NCI-H82 treated with DMSO at 0.1 percent for 48 hours (cell line): ENCODE measurements around the gene RAB12.
"Not testable (repeated sequence)": the region's sequence is repeated elsewhere in the genome, so short reads cannot be mapped to it uniquely, and the experiment has no call there.

Experiments used
- DNase-seq: peaks from one replicate; lab custom pipeline; 2025; ENCODE audit not compliant: unreplicated experiment; lab: John Stamatoyannopoulos, UW

The RAB12 gene, protein sequence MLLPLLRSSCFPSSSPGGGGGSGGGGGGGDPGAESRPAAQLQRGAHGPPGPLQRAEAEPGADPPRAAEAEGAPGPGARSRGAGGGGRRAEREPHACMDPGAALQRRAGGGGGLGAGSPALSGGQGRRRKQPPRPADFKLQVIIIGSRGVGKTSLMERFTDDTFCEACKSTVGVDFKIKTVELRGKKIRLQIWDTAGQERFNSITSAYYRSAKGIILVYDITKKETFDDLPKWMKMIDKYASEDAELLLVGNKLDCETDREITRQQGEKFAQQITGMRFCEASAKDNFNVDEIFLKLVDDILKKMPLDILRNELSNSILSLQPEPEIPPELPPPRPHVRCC

DNA sequence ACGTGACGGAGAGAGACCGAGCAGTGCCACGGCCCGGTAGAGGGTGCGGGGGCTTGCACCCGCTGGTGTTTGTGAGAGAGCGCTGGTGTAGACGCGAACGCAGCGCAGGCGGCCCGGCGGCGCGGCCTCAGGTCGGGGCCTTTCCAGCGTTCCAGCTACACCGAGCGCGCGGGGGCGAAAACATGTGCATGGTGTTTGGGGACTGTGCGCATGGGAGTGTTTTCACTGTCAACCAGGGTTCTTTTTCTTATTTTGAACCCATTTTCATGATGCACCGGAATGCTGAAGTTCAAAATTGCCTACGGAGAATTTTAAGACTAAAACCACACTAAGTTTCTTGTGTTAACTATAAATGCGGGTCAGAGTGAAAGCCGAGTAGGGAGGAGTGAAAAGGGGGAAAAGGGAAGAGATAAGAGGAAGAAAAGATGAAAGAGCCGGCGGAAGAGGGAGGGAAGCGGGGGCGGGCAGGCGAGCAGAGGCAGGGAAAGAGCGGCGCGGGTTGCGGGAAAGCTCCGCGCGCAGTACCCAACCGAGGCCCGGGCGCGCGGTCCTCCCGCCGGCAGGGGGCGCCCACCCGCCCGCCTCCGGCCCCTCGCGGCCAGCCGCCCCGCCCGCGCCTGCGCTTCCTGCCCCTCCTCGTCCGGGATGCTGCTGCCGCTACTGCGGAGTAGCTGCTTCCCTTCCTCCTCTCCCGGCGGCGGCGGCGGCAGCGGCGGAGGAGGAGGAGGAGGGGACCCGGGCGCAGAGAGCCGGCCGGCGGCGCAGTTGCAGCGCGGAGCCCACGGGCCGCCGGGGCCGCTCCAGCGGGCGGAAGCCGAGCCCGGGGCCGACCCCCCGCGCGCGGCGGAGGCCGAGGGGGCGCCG lies at the start of gene RAB12:
RAB12 (plus strand) TSS at position 643 of the 864 bp plus-strand sequence; CDS start at position 646, 3 bp downstream.
- peak; percentile 37 for DNase-seq

DNA sequence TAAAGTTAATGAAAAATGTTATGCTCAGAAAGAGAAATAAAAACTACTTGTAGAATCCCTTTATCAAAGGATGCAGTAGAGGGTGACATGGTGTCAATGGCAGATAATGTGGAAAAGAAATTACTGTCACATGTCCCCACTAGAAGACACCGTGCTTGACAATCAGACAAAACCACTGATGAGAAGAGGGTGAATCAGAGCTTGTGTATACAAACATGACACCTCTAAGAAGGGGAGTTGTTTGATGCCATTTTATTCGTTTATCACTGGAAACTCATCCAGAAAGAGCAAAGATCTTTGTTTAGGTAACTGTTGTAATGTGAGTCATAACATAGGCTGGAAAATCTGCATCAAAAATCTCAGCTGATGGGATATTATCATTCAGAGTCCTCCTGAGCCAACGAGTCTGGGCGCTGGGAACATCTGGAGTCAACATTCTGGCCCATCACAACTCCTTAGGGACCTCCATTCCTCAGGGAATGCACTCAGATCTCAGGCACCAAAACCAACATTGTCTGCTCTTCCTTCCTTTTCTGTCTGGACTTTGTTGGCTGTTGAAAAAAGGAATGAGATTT lies 49.5 kb upstream of the RAB12 start:
- no peak for DNase-seq

DNA sequence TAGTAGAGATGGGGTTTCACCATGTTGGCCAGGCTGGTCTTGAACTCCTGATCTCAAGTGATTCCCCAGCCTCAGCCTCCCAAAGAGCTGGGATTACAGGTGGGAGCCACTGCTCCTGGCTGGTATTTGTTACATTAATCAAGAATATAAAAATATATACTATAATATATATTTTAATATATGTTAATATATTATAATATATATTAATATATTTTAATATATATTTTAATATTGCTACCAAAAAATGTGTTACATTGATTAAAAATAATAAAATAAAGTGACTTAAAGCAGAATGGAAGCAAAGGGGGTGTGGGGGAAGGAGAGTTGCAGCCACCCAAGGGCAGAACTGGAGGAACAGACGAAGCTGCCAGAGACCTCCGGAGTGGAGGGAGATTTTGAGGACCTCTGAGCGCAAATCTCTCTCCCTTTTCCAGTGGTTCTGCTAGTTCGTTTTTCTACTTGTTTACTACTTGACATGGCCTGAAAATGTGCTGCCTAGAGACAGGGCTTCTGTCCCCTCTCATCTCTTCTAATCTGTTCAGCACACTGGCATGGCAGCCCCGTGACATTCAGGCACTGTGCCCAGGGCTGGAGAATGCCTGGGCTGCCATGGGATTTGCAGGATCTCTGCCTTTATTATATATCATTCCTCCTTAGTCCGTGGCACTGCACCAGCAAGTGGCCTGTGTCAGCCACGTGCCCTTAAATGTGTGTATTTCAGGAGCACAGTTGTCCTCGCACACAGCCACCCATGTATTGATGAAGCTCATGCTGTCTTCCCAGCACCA lies 47.9 kb upstream of the RAB12 start:
- DNase-seq = no peak

DNA sequence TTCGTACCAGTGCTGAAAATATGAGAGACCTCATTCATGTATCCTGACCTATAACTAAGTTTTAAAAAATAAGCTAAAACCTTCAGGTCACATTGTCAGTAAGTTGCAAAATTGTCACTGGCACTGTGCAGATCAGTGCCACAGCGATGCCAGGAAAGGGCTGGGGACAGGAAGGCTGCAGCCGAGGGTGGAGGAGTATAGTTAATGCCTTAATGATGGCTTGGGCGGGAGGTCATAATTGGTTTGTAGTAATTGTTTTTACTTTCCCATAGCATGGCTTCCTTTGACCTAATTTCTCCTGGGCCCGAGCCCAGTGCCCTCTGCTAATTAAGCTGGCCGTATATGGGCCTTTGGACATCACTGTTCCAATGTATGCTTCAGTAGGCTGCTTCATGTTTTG lies 47.2 kb upstream of the RAB12 start:
- no peak for DNase-seq

DNA sequence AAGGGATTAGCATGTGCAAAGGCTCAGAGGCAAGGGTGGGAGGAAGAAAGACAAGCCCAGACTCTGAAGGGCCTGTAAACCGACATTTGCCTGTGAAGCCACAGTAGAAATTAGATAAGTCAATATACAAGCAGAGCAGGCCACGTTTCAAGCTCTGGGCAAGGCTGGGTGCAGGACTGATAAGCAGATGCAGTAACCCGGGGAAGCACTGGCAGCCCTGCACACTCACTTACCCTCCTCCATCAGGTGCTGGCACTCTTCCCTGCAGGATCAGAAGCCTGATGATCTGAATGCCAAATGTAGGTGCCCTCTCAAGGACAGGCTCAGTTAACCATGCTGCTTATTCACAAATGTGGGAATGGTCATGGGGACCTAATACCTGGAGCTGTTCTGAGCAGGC lies 46.3 kb upstream of the RAB12 start:
- no peak for DNase-seq

DNA sequence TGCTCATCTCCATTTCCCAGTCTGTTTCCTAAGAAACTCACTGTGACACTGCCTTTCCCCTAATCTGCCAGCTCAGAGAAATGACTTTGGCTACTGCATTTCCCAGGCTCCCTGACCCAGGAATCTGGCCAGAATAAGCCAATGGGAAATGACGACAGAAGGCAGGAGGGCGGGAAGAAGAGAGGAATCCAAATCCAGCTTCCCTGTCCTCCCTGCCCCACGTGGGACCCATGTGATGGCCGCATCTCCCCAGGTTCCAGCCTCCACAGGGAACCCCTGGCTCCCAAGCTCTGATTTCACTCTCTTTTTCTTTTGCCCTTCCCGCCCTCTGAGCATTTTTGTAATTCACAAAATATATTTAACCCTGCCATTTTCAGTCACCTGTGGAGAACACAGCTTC lies 37.8 kb upstream of the RAB12 start:
- DNase-seq = no peak

DNA sequence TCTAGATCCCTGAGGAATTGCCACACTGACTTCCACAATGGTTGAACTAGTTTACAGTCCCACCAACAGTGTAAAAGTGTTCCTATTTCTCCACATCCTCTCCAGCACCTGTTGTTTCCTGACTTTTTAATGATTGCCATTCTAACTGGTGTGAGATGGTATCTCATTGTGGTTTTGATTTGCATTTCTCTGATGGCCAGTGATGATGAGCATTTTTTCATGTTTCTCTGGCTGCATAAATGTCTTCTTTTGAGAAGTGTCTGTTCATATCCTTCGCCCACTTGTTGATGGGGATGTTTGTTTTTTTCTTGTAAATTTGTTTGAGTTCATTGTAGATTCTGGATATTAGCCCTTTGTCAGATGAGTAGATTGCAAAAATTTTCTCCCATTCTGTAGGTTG lies 35.5 kb upstream of the RAB12 start:
- DNase-seq = not testable (repeated sequence)

DNA sequence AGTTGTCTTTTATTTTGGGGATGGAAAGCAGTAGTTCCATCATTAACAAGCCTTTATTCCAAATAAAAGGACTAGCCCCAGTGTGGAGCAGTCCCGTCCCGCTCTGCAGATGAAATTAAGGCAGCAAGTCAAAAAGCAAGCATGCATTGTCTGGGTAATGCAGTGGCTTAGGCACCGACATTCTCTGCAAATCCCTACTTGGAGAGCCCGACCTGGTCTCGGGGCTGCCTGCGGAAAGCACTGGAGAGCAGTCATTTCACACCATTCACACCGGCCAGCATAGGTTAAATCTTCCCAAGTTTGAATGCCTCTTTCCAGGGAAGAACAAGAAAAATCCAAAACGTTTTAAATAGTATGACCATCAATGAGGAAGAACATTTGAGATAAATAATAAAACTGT lies 24.4 kb upstream of the RAB12 start:
- no peak for DNase-seq

DNA sequence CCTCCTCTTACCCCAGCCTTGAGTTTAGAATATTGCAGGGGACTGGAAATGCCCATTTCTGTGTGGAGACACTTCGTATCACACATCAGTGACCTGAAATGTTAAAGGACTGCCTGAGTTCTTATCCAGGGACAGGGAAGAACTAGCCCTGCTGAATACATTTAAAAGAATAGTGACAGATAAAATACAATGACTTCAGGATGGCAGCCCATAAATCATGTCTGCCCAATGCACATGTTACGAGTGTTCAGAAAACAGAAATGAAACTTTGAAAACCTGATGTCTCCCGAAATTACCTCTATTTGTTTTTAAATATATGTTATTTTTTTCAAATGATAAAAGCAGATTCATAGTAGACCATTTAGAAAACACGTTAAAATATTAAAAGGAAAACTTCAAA lies 22.3 kb upstream of the RAB12 start:
- DNase-seq = no peak

DNA sequence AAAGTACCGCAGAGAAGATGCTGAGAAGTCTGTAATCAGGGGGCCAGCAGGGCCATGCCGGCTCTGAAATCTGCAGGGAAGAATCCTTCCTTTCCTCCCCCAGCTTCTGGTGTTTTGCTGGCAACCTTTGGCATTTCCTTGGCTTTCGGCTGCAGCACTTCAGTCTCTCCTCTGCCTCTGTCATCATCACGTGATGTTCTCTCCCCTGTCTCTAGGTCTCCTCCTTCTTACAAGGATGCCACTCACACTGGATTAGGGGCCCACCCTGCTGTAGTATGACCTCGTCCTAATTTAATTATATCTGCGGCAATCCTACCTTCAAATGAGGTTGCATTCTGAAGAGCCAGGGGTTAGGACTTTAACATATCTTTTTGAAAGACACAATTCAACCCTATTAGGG lies 13.8 kb upstream of the RAB12 start:
- no peak for DNase-seq

DNA sequence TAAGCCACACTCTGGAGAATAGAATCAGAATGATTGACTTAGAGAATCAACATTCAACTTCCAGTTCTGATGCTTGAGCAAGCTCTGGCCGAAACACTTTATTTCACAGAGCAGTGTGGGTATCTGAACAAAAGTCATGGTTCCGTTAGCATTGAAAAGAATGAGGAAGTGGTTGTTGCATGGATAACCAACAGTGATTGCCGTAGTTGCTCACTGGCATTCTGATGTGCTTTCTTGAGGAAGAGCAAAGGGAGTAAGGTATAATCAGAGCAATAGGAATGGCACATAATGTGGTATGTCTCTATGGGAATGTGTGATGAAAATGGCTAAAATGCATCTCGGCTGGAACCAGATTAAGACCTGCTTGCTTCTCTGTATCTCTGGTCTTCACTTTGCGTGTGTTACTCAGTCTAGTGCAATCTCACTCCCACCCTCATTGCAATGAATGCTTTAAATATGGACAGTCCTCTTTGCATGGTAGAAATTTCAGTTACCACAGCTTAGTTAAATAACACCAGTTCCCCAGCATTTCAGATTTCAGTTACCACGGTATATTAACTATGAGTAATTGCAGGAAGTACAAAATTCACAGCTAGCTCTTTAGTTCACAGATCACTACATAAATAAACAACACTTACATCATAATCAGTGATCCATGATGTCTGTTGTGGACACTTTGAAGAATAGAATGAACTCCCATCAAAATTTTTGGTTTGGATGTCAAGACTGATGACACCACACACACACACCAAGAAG lies 7.8 kb upstream of the RAB12 start:
- DNase-seq = no peak

DNA sequence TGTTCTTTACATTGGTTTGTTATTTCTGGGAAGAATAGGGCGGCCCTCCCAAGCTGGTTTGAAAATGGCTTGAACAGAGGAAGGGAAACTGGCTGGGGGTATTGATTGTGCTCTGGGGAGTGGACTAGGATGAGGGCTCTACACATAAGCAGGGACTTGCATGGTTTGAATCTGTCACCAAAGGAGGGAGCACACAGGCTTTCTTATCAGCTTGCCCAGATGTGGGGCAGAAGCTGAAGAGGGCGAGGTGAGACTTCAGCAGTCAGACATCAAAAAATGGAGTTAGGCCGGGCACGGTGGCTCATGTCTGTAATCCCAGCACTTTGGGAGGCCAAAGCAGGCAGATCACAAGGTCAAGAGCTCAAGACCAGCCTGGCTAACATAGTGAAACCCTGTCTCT lies 7.2 kb upstream of the RAB12 start:
- no peak for DNase-seq

DNA sequence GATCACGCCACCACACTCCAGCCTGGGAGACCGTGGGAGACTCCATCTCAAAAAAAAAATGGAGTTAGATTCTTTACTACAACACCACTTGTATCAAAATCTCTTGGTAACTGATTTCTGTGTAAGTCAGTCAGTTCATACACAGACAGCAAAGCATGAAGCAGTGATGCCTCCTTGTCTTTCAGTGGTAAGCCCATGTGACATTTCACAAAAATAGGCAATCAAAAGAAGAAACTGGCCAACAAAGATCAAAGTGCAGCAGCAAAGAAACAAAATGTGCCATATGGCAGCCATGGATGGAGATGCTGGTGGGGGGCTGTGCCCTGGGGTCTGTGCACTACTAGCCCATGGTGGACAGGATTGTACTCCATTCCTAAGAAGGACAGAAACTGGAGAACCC lies 6.7 kb upstream of the RAB12 start:
- DNase-seq = no peak

DNA sequence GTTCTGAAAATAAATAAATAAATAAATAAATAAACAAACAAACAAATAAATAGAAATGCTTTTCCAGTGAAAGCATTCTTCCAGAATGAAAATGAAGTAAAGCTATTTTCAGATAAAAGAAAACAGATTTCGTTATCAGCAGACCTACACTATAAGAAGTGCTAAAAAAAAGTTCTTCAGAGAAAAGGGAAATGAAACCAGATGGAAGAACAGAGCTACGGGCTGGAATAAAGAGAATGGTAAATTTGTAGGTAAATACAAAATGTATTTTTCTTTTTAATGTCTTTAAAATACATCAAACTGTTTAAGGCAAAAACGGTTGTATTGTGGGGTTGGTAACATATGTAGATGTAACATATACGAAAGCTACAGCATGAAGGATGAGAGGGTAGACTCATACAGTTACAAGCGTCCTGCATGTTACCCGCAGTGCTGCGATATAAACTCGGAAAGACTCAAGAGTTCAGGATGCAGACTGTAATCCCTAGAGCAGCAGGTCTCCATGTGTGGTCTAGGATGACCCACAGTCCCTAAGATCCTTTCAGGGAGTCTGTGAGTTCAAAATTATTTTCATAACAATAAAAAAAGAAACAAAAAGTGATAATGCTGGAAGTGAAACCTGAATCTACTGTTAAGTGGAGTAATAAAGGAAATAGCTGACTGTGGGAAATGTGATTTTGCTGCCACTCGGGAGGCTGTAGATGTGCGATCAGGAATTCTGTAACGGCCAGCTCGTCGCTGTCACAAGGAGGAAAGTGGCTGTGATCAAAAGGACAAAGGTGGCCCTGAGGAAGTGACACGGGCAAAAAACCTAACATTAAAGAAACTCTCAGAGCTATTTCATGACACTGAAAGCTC lies 5.3 kb upstream of the RAB12 start:
- DNase-seq = no peak

DNA sequence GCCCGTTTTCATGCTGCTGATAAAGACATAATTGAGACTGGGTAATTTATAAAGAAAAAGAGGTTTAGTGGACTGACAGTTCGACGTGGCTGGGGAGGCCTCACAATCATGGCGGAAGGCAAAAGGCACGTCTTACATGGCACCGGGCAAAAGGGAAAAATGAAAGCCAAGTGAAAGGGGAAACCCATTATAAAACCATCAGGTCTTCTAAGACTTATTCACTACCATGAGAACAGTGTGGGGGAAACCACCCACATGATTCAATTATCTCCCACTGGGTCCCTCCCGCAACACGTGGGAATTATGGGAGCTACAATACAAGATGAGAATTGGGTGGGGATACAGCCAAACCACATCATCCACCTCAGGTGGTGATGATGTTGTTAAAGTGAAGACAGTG lies 3.3 kb upstream of the RAB12 start:
- no peak for DNase-seq

DNA sequence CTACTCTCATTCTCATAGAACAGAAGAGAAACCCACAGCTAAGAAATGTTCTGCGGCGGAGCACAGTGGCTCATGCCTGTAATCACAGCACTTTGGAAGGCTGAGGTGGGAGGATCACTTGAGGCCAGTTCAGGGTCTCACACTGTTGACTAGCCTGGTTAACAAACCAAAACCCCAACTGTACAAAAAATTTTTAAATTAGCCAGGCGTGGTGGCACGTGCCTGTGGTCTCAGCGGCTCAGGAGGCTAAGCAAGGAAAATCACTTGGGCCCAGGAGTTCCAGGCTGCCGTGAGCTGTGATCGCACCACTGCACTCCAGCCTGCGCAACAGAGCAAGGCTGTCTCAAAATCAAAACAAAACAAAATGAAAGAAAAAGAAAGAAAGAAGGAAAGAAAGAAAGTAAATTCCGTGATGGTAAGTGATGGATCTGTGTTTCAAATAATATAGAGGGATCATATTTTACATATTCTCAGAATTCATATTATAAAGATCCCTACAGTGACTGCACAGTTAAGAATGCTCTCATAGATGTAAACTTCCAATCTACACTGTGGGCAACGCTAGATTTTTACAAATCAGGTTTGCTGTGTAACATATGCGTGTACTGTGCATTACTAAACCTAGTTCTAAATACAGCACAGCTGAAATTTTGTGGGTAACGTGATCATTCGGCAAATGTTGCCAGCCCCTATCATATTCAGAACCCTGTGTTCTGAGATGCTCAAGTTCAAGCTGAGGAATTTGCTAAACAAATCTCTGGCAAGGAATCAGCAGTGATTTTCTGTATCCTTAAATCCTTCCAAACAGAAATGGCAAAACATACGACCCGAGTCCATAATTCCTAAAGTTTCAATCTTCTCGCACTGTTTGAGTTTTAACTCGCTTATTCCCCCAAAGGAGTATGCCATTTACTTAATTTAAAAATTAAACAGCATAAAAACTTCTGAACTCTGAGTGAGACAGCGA lies 1.2 kb upstream of the RAB12 start:
- DNase-seq = no peak

DNA sequence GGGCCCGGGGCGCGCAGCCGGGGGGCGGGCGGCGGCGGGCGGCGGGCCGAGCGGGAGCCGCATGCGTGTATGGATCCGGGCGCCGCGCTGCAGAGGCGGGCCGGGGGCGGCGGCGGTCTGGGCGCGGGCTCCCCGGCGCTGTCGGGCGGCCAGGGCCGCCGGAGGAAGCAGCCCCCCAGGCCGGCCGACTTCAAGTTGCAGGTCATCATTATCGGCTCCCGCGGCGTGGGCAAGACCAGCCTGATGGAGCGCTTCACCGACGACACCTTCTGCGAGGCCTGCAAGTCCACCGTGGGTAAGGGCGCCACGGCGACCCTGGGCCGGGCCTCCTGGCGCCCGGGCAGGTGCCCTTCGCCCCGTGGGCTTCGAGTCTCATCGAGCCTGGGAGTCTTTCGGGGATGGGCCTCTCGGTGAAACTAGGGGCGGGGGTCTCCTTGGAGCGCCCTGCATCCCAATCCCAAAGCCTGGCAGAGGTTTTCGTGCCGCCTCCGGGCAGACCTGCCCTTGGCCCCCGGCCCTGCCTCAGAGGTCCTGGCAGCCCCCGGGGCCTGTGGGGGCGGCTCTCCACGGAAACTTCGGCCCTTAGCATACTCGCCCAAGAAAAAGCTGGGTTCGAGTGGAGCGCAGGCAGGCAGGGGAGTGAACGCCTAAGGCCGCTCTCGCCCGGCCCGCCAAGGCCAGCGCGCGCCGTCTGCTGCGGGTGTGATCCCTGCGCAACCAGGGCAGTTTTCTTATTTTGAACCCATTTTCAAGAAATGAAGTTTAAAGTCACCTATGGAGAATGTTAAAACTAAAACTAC lies 622 bp downstream of the RAB12 start:
- DNase-seq = no peak

DNA sequence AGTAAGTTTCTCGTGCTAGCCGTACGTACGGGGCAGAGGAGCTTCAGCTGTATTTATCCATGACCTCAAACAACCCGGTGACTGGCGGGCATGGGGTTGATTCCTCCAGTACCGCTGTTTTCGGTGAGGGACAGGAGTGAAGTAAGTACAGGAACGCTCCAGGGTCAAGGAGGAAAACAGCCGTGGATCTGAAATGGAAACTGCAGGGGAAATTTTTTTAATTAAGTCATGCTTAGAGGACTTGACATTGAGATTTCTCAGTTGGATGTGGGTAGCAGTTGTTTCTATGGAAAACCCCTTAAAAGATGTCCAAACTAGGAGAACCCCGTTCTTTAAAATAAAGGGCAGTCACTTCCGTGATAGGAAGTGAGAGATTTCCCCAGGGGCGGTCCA lies 1.2 kb downstream of the RAB12 start:
- no peak for DNase-seq
